H9 (cell line): ENCODE data around the gene SLC35B4. TPM values are rescaled to one million over a fixed set of nuclear protein-coding genes. Genes with fewer than 3 reads are reported as not detected.

Source experiments
- DNase-seq: peaks from one replicate; pipeline ENCODE4 v3.0.0-alpha.2; 2017
- H2AFZ ChIP-seq: one replicate; pipeline ENCODE4 v1.6.1; 2013; ENCODE audit warnings: mild to moderate bottlenecking, low read length, control low read depth, moderate library complexity
- H2AK5ac ChIP-seq: 2 replicates; pipeline ENCODE4 v1.6.1; 2013; ENCODE audit warnings: low read length, control low read depth, mixed read lengths; ENCODE audit not compliant: insufficient read length
- H2BK120ac ChIP-seq: one replicate; pipeline ENCODE4 v1.6.1; 2013; ENCODE audit warnings: low read depth, mild to moderate bottlenecking, low read length, control low read depth, inconsistent platforms; ENCODE audit not compliant: poor library complexity, severe bottlenecking
- H2BK12ac ChIP-seq: 2 replicates; pipeline ENCODE4 v1.6.1; 2013; ENCODE audit warnings: low read length, control low read depth, mixed read lengths, low read depth; ENCODE audit not compliant: insufficient read length
- H2BK15ac ChIP-seq: 2 replicates; pipeline ENCODE4 v1.6.1; 2013; ENCODE audit warnings: low read depth, low read length, control low read depth
- H2BK20ac ChIP-seq: one replicate; pipeline ENCODE4 v1.6.1; 2013; ENCODE audit warnings: low read depth, mild to moderate bottlenecking, low read length, control low read depth, inconsistent platforms; ENCODE audit not compliant: poor library complexity, severe bottlenecking
- H2BK5ac ChIP-seq: 2 replicates; pipeline ENCODE4 v1.6.1; 2013; ENCODE audit warnings: low read length, control low read depth, mixed read lengths; ENCODE audit not compliant: insufficient read length
- H3K14ac ChIP-seq: 2 replicates; pipeline ENCODE4 v1.6.1; 2013; ENCODE audit warnings: low read length, control low read depth; ENCODE audit not compliant: insufficient read depth
- H3K18ac ChIP-seq: 2 replicates; pipeline ENCODE4 v1.6.1; 2013; ENCODE audit warnings: low read depth, mild to moderate bottlenecking, mixed read lengths, low read length, control low read depth; ENCODE audit not compliant: insufficient read length
- H3K23ac ChIP-seq: 2 replicates; pipeline ENCODE4 v1.6.1; 2013; ENCODE audit warnings: low read length, control low read depth, mixed read lengths, low read depth; ENCODE audit not compliant: insufficient read length
- H3K23me2 ChIP-seq: 2 replicates; pipeline ENCODE4 v1.6.1; 2013; ENCODE audit warnings: low read depth, mild to moderate bottlenecking, mixed read lengths, low read length, control low read depth; ENCODE audit not compliant: insufficient read length, poor library complexity, severe bottlenecking
- H3K27ac ChIP-seq: 2 replicates; pipeline ENCODE4 v1.5.1; 2013; ENCODE audit warnings: low read length, control low read depth, mixed read lengths, low read depth; ENCODE audit not compliant: insufficient read length
- H3K27me3 ChIP-seq: 2 replicates; pipeline ENCODE4 v1.6.1; 2013; ENCODE audit warnings: low read length, control low read depth, inconsistent platforms; ENCODE audit not compliant: insufficient read depth
- H3K4ac ChIP-seq: 2 replicates; pipeline ENCODE4 v1.6.1; 2013; ENCODE audit warnings: low read depth, mild to moderate bottlenecking, control low read depth, inconsistent platforms, low read length, moderate library complexity
- H3K4me1 ChIP-seq: 2 replicates; pipeline ENCODE4 v1.6.1; 2013; ENCODE audit warnings: low read length, control low read depth, inconsistent platforms; ENCODE audit not compliant: insufficient read depth
- H3K4me2 ChIP-seq: 2 replicates; pipeline ENCODE4 v1.6.1; 2013; ENCODE audit warnings: low read length, control low read depth, mixed read lengths; ENCODE audit not compliant: insufficient read length, insufficient read depth
- H3K56ac ChIP-seq: 2 replicates; pipeline ENCODE4 v1.6.1; 2013; ENCODE audit warnings: low read depth, mild to moderate bottlenecking, mixed read lengths, low read length, control low read depth; ENCODE audit not compliant: insufficient read length
- H3K79me1 ChIP-seq: 2 replicates; pipeline ENCODE4 v1.6.1; 2013; ENCODE audit warnings: low read depth, mild to moderate bottlenecking, moderate library complexity, low read length, control low read depth, inconsistent platforms; ENCODE audit not compliant: insufficient read depth, poor library complexity, severe bottlenecking
- H3K79me2 ChIP-seq: 2 replicates; pipeline ENCODE4 v1.6.1; 2013; ENCODE audit warnings: low read length, control low read depth, inconsistent platforms; ENCODE audit not compliant: insufficient read depth
- H3K9ac ChIP-seq: 2 replicates; pipeline ENCODE4 v1.6.1; 2013; ENCODE audit warnings: low read length, control low read depth, mixed read lengths; ENCODE audit not compliant: insufficient read length; ENCODE audit errors: extremely low read depth
- H3K9me3 ChIP-seq: one replicate; pipeline ENCODE4 v1.6.1; 2013; ENCODE audit warnings: low read depth, low read length, inconsistent platforms; ENCODE audit not compliant: control insufficient read depth
- H3T11ph ChIP-seq: one replicate; pipeline ENCODE4 v1.6.1; 2013; ENCODE audit warnings: mild to moderate bottlenecking, low read length, control low read depth, inconsistent platforms
- H4K20me1 ChIP-seq: one replicate; pipeline ENCODE4 v1.6.1; 2013; ENCODE audit not compliant: control insufficient read depth, insufficient read length, insufficient read depth
- H4K5ac ChIP-seq: 2 replicates; pipeline ENCODE4 v1.6.1; 2013; ENCODE audit warnings: low read depth, mild to moderate bottlenecking, mixed read lengths, low read length, control low read depth; ENCODE audit not compliant: insufficient read length
- H4K8ac ChIP-seq: replicated peaks from 2 replicates; pipeline ENCODE4 v1.6.1; 2013; ENCODE audit warnings: low read length, control low read depth, mixed read lengths, low read depth; ENCODE audit not compliant: insufficient read length
- H4K91ac ChIP-seq: 2 replicates; pipeline ENCODE4 v1.6.1; 2013; ENCODE audit warnings: low read depth, mild to moderate bottlenecking, moderate library complexity, mixed read lengths, low read length, control low read depth; ENCODE audit not compliant: insufficient read length
- H3K27ac Mint-ChIP-seq, 3 experiments: 2 replicates in 2 of 3; 3 replicates in 1 of 3; pipeline ENCODE4 v1.8.0; 2020 to 2021; ENCODE audit warnings: mixed read lengths in 3 of 3, mild to moderate bottlenecking in 1 of 3, moderate library complexity in 1 of 3
- H3K27me3 Mint-ChIP-seq: 2 replicates; pipeline ENCODE4 v1.8.0; 2021; ENCODE audit warnings: low read depth, mild to moderate bottlenecking, moderate library complexity, mixed read lengths
- H3K36me3 Mint-ChIP-seq, 3 experiments: 2 replicates in 2 of 3; 3 replicates in 1 of 3; pipeline ENCODE4 v1.8.0; 2020 to 2021; ENCODE audit warnings: low read depth in 3 of 3, mixed read lengths in 3 of 3; ENCODE audit not compliant: insufficient read depth in 1 of 3
- H3K4me1 Mint-ChIP-seq, 2 experiments: 2 replicates each; pipeline ENCODE4 v1.8.0; 2020; ENCODE audit warnings: mixed read lengths in 2 of 2
- H3K4me3 Mint-ChIP-seq, 2 experiments: 2 replicates in 1 of 2; 3 replicates in 1 of 2; pipeline ENCODE4 v1.8.0; 2020 to 2021; ENCODE audit warnings: mild to moderate bottlenecking in 2 of 2, mixed read lengths in 2 of 2, moderate library complexity in 1 of 2
- H3K9me3 Mint-ChIP-seq, 2 experiments: 2 replicates in 1 of 2; 3 replicates in 1 of 2; pipeline ENCODE4 v1.8.0; 2020; ENCODE audit warnings: mild to moderate bottlenecking in 2 of 2, mixed read lengths in 2 of 2, moderate library complexity in 1 of 2
- total RNA-seq: library from RNA; stranded (reverse); gene quantifications from 2 replicates; pipeline ENCODE4 v1.2.1, GENCODE V29; 2021
- TF ChIP-seq, protein P1 (sequence below): fragments of 200-600 bp; sonication (generic); conservative IDR thresholded peaks from 3 replicates; pipeline ENCODE4 v1.8.0; 2021; ENCODE audit warnings: antibody characterized with exemption, mild to moderate bottlenecking

SLC35B4 gene
- total RNA-seq, 1 experiment from 2014 or later: 33.4 TPM

DNA sequence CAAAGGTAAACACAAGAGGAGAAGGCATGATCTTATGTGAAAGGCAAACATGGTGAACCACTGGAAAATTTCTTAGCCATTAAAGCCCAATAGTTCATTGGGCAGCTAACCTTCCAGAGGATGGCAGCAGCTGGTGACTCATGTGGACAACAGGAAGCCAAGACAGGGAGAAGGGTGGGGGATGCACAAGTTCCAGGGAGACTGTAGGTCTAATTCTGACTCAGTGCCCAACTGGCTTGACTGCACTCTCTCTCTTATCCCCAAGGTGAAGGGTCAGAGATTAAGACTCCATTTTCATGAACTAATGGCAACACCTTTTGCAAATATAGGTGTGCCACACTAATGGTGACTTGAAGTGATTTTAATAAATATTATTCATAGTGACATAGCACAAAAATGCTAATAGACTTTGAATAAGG is 47.9 kb upstream of the SLC35B4 start:
- H2BK20ac ChIP-seq: no peak overlapping the region
- H3K27me3 ChIP-seq: no peaks in the 10 kb centered on the region
- no peak overlapping the region for H3K14ac ChIP-seq
- no peak overlapping the region for H2BK5ac ChIP-seq
- Mint-ChIP-seq H3K27me3 (peaks cover 7% of the 10 kb centered on the region; the same call in 1 of the 2 replicates), H3K4me1 (no peaks in the 10 kb centered on the region), H3K27ac (no peak overlapping the region), H3K36me3 (no peaks in the 10 kb centered on the region; a peak in 1 of 7 replicates), H3K9me3 (no peaks in the 10 kb centered on the region; a peak in 1 of 5 replicates), H3K4me3 (no peak overlapping the region)
- no peaks in the 10 kb centered on the region for H3K4me1 ChIP-seq
- H4K20me1 ChIP-seq: no peaks in the 10 kb centered on the region
- H3K79me2 ChIP-seq: no peaks in the 10 kb centered on the region
- H4K8ac ChIP-seq: no peak overlapping the region
- H3K23me2 ChIP-seq: no peaks in the 10 kb centered on the region
- no peak overlapping the region for H3K4me2 ChIP-seq
- DNase-seq: no peak
- no peaks in the 10 kb centered on the region for H3K79me1 ChIP-seq
- no peak overlapping the region for H3K4ac ChIP-seq
- TF ChIP-seq, protein P1, sequence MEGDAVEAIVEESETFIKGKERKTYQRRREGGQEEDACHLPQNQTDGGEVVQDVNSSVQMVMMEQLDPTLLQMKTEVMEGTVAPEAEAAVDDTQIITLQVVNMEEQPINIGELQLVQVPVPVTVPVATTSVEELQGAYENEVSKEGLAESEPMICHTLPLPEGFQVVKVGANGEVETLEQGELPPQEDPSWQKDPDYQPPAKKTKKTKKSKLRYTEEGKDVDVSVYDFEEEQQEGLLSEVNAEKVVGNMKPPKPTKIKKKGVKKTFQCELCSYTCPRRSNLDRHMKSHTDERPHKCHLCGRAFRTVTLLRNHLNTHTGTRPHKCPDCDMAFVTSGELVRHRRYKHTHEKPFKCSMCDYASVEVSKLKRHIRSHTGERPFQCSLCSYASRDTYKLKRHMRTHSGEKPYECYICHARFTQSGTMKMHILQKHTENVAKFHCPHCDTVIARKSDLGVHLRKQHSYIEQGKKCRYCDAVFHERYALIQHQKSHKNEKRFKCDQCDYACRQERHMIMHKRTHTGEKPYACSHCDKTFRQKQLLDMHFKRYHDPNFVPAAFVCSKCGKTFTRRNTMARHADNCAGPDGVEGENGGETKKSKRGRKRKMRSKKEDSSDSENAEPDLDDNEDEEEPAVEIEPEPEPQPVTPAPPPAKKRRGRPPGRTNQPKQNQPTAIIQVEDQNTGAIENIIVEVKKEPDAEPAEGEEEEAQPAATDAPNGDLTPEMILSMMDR: no peak
- no peaks in the 10 kb centered on the region for H3K9me3 ChIP-seq
- no peak overlapping the region for H2AFZ ChIP-seq
- H2BK120ac ChIP-seq: no peak overlapping the region
- no peak overlapping the region for H3K56ac ChIP-seq
- H3T11ph ChIP-seq: no peak overlapping the region
- H2BK12ac ChIP-seq: no peak overlapping the region
- no peak overlapping the region for H4K5ac ChIP-seq
- H3K9ac ChIP-seq: no peak overlapping the region
- H3K23ac ChIP-seq: no peak overlapping the region
- H3K18ac ChIP-seq: no peak overlapping the region
- no peak overlapping the region for H3K27ac ChIP-seq
- H4K91ac ChIP-seq: no peak overlapping the region
- no peak overlapping the region for H2AK5ac ChIP-seq
- no peak overlapping the region for H2BK15ac ChIP-seq
